Natural killer cell (primary cell): ENCODE results near the gene CD79A. TPM values are rescaled to one million over a fixed set of nuclear protein-coding genes. Genes with fewer than 3 reads are reported as not detected.

Experiments
- ATAC-seq, 3 donors: fragments of 150-1000 bp in 2 of 3; fragments of 200-7000 bp in 1 of 3; cut with Tn5 transposase; 1 replicate in 1 of 3; 2 replicates in 2 of 3; pipeline ENCODE4 v1.10.0; 2021; ENCODE audit warnings: mild to moderate bottlenecking in 2 of 3, moderate library complexity in 2 of 3
- DNase-seq, 2 donors: peaks; one replicate each; pipeline versions ENCODE4 v3.0.0 to v3.0.0-alpha.2; 2013 to 2021; ENCODE audit warnings: mixed read lengths in 1 of 2
- H3K27ac ChIP-seq: one replicate; pipeline ENCODE4 v1.5.1; 2013; ENCODE audit warnings: mild to moderate bottlenecking, low read length
- H3K27me3 ChIP-seq: one replicate; pipeline ENCODE4 v1.6.1; 2013; ENCODE audit warnings: low read length; ENCODE audit not compliant: control insufficient read depth, insufficient read depth
- H3K36me3 ChIP-seq: one replicate; pipeline ENCODE4 v1.6.1; 2013; ENCODE audit warnings: low read length; ENCODE audit not compliant: control insufficient read depth, insufficient read depth
- H3K4me1 ChIP-seq: one replicate; pipeline ENCODE4 v1.6.1; 2013; ENCODE audit warnings: low read length; ENCODE audit not compliant: control insufficient read depth, insufficient read depth
- H3K4me3 ChIP-seq: one replicate; pipeline ENCODE4 v1.5.1; 2013; ENCODE audit warnings: low read length
- H3K9me3 ChIP-seq: one replicate; pipeline ENCODE4 v1.6.1; 2013; ENCODE audit warnings: low read length; ENCODE audit not compliant: control insufficient read depth, insufficient read depth
- H3K27ac Mint-ChIP-seq, 2 donors: one replicate each; pipeline ENCODE4 v1.8.0; 2022; ENCODE audit warnings: mild to moderate bottlenecking in 2 of 2, mixed read lengths in 2 of 2, moderate library complexity in 1 of 2
- H3K27me3 Mint-ChIP-seq, 2 donors: one replicate each; pipeline ENCODE4 v1.8.0; 2022; ENCODE audit warnings: low read depth in 2 of 2, mixed read lengths in 2 of 2
- H3K36me3 Mint-ChIP-seq: one replicate; pipeline ENCODE4 v1.8.0; 2022; ENCODE audit warnings: mixed read lengths
- H3K4me1 Mint-ChIP-seq, 2 donors: one replicate each; pipeline ENCODE4 v1.8.0; 2022; ENCODE audit warnings: mixed read lengths in 2 of 2
- H3K4me3 Mint-ChIP-seq: one replicate; pipeline ENCODE4 v1.8.0; 2022; ENCODE audit warnings: mild to moderate bottlenecking, moderate library complexity, mixed read lengths
- H3K9me3 Mint-ChIP-seq, 2 donors: one replicate each; pipeline ENCODE4 v1.8.0; 2022; ENCODE audit warnings: mixed read lengths in 2 of 2
- CTCF ChIP-seq: fragments of 200-600 bp; IDR thresholded peaks from one replicate; pipeline ENCODE4 v1.8.0; 2022; ENCODE audit warnings: antibody characterized with exemption
- WGBS: methylation state at CpG from one replicate; pipeline ENCODE4 v1.1.7; 2013; ENCODE audit warnings: missing lambda C conversion rate; ENCODE audit not compliant: insufficient coverage; 5-methylcytosine and 5-hydroxymethylcytosine counted together
- intact Hi-C: fragments of 100-400 bp; cut with micrococcal nuclease; formaldehyde crosslinking; loops from one replicate; pipeline ENCODE4 v1.14.2; 2022
- total RNA-seq, 4 donors: library from RNA; stranded (reverse); fragments of 120-200 nt in 1 of 4; gene quantifications; one replicate each; pipeline versions ENCODE4 v1.2.3 to v1.2.4, GENCODE V29; 2013 to 2022

Gene CD79A
- total RNA-seq, 3 donors from 2014 or later (not counting 1 experiment from before 2014, with no cell fraction given): 5.6 to 35.5 (median 6.0) TPM

- Histone ChIP-seq H3K4me3 (no peak overlapping the region), H3K9me3 (no peaks in the 10 kb centered on the region), H3K27ac (no peak overlapping the region), H3K36me3 (no peaks in the 10 kb centered on the region), H3K27me3 (peaks cover 47% of the 10 kb centered on the region), H3K4me1 (peaks cover 51% of the 10 kb centered on the region)
- DNase-seq (peak in 1 of 2 donors; percentile 52), ATAC-seq (peak; percentile 15 to 30 (median 15))
- peaks cover 1 to 17% of the 10 kb centered on the region in 2 donors for H3K4me1 Mint-ChIP-seq
- H3K9me3 Mint-ChIP-seq: no peaks in the 10 kb centered on the region
- H3K4me3 Mint-ChIP-seq: no peak overlapping the region
- peaks cover 0 to 21% of the 10 kb centered on the region in 2 donors for H3K27me3 Mint-ChIP-seq
- H3K27ac Mint-ChIP-seq: no peak overlapping the region
- TF ChIP-seq CTCF: no peak
- WGBS: 26% methylated on average over 23 of the region's 27 CpGs
- H3K36me3 Mint-ChIP-seq: no peaks in the 10 kb centered on the region
- intact Hi-C loops: no loop called here
Measured at GRCh38 chr19:41915776-41916414, 38.8 kb downstream of the CD79A start.

DNA sequence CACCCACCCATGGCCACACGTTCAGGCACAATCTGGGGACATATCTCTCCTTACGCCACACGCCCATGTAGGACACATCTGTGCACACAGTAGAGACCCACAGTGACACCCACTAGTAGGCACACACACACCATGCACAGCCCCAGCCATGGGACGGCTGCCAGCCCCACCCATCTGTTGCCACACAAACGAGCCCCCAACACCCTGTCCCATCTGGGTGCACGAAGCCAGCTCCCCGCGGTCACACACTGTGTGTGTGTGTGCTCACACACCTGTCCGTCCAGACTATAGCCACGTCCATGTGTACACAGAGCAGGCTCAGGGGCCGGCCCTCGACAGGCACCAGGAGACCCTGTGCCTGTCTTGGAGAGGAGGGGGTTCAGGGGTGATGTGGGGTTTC is 40.6 kb downstream of the CD79A start:
- Histone ChIP-seq H3K27ac (no peak overlapping the region), H3K4me1 (peaks cover 44% of the 10 kb centered on the region), H3K36me3 (no peaks in the 10 kb centered on the region), H3K27me3 (peaks cover 54% of the 10 kb centered on the region), H3K9me3 (no peaks in the 10 kb centered on the region), H3K4me3 (no peak overlapping the region)
- H3K27ac Mint-ChIP-seq: no peak overlapping the region
- no peak for DNase-seq
- H3K4me3 Mint-ChIP-seq: no peak overlapping the region
- no peaks in the 10 kb centered on the region for H3K36me3 Mint-ChIP-seq
- TF ChIP-seq CTCF: no peak
- H3K27me3 Mint-ChIP-seq: peaks cover 7 to 28% of the 10 kb centered on the region in 2 donors
- 72% methylated on average over 12 of the region's 12 CpGs for WGBS
- peaks cover 10 to 16% of the 10 kb centered on the region in 2 donors for H3K4me1 Mint-ChIP-seq
- H3K9me3 Mint-ChIP-seq: no peaks in the 10 kb centered on the region
- intact Hi-C loops: no loop called here
- peak in 1 of 3 donors; percentile 19 for ATAC-seq

DNA sequence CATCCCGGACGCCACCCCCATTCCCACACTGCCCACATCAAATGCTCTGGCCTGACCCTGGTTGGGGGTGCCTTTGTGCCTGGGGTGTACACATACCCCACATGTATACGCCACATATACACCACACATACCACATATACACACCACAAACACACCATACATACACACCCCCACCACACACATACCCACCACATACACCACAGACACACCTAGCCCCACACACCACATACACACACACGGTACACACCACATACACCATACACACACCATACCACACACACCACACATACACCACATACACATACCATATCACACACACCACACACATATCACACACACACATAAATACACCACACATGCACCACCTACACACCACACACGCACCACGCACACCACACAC is 41.0 kb downstream of the CD79A start:
- no peak overlapping the region for H3K27ac Mint-ChIP-seq
- H3K4me1 ChIP-seq: peaks cover 40% of the 10 kb centered on the region
- peaks cover 9 to 28% of the 10 kb centered on the region in 2 donors for H3K27me3 Mint-ChIP-seq
- DNase-seq: no peak
- no peak overlapping the region for H3K27ac ChIP-seq
- H3K4me3 ChIP-seq: no peak overlapping the region
- no peaks in the 10 kb centered on the region for H3K9me3 ChIP-seq
- 58% methylated on average over 6 of the region's 6 CpGs for WGBS
- H3K4me1 Mint-ChIP-seq: peaks cover 10 to 18% of the 10 kb centered on the region in 2 donors
- TF ChIP-seq CTCF: no peak
- H3K36me3 Mint-ChIP-seq: no peaks in the 10 kb centered on the region
- no peaks in the 10 kb centered on the region for H3K36me3 ChIP-seq
- intact Hi-C loops: no loop called here
- H3K27me3 ChIP-seq: peaks cover 54% of the 10 kb centered on the region
- H3K4me3 Mint-ChIP-seq: no peak overlapping the region
- H3K9me3 Mint-ChIP-seq: no peaks in the 10 kb centered on the region
- ATAC-seq: peak in 1 of 3 donors; percentile 21
